HG02571 (cell line): ENCODE results near the gene POLR1E.
A peak's percentile ranks its signal among the peaks of the same experiment; 100 is the strongest.

Source experiments
- ATAC-seq: cut with Tn5 transposase; IDR thresholded peaks from one replicate; pipeline ENCODE4 v1.9.1; 2021; ENCODE audit warnings: mild to moderate bottlenecking, moderate library complexity; ENCODE audit not compliant: unreplicated experiment

Gene POLR1E, protein sequence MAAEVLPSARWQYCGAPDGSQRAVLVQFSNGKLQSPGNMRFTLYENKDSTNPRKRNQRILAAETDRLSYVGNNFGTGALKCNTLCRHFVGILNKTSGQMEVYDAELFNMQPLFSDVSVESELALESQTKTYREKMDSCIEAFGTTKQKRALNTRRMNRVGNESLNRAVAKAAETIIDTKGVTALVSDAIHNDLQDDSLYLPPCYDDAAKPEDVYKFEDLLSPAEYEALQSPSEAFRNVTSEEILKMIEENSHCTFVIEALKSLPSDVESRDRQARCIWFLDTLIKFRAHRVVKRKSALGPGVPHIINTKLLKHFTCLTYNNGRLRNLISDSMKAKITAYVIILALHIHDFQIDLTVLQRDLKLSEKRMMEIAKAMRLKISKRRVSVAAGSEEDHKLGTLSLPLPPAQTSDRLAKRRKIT

DNA sequence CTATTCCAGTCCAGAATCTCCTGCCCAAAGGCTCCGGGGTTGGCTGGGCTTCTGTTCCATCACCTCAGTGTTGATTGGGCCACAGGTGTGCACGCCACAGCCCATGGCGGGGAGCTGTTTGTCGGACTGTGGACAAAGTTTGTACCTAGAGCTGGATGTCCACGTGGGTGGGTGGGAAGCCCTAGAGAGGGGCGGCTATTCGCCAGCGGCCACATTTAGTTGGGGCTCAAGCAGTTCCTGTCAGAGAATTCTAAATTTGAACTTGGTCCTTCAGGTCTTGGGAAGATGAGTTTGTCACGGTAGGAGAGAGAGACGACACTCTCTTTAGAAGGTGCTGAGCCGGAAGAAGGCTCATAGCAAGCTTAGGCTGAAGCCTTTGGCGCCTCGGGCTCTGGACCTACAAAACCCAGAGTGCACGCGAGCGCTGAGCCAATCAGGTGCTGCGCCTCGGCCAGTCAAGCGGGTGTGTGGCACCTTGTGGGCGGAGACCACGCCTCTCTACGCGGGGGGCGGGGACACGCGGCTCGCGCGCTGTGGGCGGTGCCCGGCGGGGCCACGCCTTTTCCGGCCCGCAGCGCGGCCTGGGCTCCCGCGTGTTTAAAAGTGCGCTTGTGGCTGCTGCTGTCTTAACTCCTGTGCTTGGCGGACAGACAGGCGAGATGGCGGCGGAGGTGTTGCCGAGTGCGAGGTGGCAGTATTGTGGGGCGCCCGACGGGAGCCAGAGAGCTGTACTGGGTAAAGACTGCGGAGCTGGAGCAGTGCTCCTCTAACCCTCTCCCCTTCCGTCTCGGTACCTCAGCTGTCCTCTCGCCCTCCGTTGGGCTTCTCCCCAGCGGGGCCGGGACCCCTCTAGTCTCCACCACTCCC, at the start of gene POLR1E:
TSS of gene POLR1E (plus strand) at position 560 of the 867 bp plus-strand sequence. CDS start at position 660, 100 bp downstream.
- ATAC-seq, result peak; percentile 95

DNA sequence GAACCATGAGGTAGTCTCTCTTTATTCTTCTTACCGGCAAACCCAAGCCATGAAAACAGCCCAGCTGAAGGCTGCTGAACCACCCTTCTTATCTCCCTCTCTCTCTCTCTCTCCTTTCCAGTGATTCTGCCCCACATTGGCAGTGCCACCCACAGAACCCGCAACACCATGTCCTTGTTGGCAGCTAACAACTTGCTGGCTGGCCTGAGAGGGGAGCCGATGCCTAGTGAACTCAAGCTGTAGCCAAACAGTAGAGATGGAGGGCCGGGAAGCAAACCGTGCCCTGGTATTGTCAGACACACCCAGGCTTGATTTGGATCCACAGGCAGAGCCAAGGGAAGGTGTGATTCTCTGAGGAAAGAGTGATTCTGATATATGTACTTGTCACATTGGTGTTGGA, 49.2 kb upstream of the POLR1E start:
- no peak for ATAC-seq

DNA sequence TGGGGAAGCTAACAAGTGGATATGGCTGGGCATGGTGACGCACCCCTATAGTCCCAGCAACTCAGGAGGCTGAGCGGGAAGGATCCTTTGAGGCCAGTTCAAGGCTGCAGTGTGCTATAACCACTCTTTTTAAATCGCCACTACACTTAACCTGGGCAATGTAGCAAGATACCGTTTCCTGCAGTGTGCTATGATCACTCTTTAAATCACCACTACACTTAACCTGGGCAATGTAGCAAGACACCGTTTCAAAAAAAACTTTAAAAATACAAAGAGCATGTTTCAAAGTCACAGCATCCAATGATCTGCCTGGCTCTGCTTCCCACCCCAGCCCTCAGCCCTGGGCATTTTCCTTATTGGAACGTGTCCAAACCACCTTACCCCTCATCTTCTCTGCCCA, 48.7 kb upstream of the POLR1E start:
- no peak for ATAC-seq

DNA sequence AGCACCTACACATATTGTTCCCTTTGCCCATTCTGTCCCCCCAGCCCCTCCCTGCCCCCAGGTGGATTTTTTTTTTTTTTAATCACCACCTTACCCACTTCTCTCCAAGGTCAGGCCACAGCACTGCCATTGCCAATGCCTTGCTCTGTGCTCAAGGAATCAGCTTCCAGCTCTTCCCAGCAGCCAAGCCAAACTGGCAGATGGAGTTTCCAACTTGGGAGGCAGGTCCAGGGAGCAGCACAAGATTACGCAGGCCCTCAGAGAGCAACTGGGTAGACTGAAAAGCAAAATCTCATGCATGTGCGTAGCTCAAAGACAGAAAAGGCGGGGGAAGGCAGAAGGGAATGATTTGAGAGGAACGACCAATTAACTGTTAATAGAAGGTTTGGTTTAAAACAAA, 48.1 kb upstream of the POLR1E start:
- no peak for ATAC-seq

- no peak for ATAC-seq
These were observed 47.4 kb upstream of the POLR1E start for GRCh38 chr9:37438359-37438758.

DNA sequence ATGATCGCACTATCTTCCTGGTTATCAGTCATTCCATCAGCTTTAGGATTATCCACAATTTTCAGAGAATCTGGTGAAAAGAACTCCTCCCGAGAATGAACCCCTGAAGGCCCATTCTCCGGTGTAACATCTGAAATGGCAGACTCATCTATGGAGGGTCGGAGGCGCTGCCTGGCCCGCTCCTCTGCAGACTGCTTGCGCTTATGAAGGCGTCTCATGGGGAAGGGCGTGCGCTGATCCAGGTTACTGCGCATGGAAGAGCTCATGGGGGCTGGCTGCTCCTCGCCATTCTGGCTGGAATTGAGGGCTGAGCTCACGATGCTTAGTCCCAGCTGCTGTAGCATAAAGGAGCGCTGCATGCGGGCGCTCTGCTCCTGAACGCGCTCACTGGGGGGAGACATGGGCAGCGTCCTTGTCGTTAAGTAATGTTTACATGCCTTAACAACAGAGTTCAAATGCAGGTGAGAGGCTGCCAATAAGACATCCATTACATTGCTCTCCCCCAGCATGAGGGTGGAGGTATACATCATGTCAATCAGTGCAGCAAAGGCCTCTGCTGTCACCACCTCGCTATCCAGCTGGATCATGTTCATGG, 43.9 kb upstream of the POLR1E start:
- ATAC-seq, result no peak

DNA sequence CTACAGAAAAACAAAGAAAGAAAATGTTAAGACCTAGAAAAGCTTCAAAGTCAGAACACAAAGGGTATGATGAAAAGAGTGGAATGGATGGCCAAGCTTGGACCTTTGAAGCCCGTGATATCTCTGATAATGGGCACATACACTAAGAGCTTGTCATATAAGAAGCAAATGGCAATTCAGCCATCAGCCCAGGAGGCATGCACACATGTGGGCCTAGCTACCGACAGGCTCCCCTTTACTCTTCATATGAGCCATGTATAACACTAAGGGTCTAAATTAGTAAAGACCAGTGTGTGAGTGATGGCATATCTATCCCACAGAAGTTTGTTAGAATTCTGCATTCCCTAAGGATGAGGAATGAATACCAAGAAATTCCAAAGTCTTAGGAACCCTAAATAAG, 43.2 kb upstream of the POLR1E start:
- ATAC-seq, result no peak

DNA sequence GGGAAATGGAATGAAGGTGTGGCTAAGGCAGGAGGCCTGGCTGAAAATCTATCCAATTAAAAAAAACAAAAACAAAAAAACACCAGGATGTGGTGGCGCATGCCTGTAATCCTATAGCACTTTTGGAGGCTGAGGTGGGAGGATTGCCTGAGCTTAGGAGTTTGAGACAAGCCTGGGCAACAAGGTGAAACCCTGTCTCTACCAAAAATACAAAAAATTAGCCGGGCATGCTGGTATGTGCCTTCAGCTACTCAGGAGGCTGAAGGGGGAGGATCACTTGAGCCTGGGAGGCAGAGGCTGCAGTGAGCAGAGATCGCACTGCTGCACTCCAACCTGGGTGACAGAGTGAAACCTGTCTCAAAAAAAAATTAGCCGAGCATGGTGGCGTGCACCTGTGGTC, 42.2 kb upstream of the POLR1E start:
- ATAC-seq, result no peak

GRCh38 chr9:37444890-37445289, 40.9 kb upstream of the POLR1E start:
- no peak for ATAC-seq

- ATAC-seq, result no peak
These were observed 39.9 kb upstream of the POLR1E start for GRCh38 chr9:37445832-37446231.

- ATAC-seq, result no peak
These were observed 39.3 kb upstream of the POLR1E start for GRCh38 chr9:37446401-37446800.

GRCh38 chr9:37447111-37447510, 38.6 kb upstream of the POLR1E start:
- ATAC-seq, result no peak

- ATAC-seq, result no peak
These were observed 35.7 kb upstream of the POLR1E start for GRCh38 chr9:37449862-37450632.

DNA sequence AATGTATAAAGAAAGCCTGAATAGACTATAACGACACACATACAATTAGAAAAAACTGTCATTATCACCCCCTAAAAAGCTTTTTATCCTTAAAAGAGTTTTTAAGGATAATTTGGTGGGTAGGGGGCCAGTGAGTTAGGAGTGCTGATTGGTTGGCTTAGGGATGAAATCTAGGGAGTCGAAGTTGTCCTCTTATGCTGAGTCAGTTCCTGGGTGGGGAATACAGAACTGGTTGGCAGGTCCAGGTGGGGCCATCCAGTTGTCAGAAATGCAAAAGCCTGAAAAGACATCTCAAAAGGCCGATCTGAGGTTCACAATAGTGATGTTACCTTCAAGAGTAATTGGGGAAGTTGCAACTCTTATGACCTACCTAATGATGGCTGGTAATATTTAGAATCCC, 34.1 kb upstream of the POLR1E start:
- ATAC-seq, result no peak

GRCh38 chr9:37452611-37453010, 33.1 kb upstream of the POLR1E start:
- no peak for ATAC-seq

- ATAC-seq, result no peak
These were observed 31.9 kb upstream of the POLR1E start for GRCh38 chr9:37453827-37454226.

DNA sequence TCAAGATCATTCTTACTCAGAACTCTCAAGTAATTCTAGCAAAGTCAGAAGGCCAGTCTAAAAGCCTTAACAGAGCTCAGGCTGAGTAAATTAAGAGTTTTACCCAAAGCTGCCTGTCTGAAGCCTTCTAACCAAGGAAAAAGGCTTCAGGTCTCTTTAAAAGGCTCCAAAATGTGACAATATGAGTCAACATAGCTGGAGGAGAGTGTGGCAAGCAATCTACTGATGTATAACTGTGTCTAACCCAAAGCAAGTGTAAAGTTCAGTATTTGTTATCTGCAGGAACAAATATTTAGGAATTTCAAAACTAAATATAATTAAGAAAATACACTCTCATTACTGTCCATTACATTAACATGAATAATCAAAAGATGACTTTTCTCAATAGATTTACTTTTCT, 31.5 kb upstream of the POLR1E start:
- no peak for ATAC-seq

DNA sequence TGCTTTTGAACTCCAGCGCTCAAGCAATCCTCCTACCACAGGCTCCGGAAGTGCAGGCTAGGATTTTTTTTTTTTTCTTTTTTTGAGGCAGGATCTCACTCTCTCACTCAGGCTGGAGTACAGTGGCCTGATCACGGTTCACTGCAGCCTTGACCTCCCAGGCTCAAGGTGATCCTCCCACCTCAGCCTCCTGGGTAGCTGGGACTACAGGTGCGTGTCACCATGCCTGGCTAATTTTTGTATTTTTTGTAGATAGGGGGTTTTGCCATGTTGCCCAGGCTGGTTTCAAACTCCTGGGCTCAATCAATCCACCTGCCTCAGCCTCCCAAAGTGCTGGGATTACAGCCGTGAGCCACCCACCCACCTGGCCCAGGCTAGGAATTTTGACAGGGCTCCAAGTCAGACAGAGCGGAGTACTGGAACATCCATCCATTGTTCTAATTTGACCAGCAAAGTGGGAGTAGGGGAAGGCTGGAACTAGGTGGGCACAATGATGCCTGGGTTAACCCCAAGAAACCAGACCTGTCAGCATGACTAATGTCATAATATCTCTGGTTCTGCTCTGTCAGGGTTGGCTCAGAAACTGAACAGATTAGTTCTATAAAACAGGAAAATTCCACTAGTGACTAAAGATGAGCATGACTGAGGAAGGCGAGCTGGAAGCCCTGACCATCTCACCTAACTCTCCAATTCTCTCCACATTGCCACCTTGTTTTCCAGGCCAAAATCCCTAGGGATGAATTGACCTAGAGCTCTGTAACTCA, 29.7 kb upstream of the POLR1E start:
- ATAC-seq, result no peak

- no peak for ATAC-seq
These were observed 28.9 kb upstream of the POLR1E start for GRCh38 chr9:37456817-37457216.

DNA sequence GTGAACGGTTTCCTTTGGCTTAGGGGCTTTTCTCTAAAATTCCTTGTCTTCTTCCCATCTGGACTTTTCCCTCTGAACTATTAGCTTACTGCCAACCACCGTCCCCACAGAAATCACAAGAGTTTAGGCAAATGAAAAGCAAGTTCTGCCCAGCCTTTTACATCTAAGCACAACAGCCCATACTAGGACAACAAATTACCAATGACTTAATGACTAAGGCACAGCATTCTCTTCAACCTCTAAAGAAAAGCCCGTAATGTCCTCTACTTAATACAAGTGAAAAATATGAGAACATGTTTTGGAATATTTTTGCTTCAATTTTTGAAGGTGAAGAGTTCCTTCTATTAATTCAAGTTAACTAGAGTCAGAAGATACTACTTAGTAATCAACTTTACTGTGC, 21.7 kb upstream of the POLR1E start:
- ATAC-seq, result no peak
